ENCODE measurements around the gene PLCL2. TPM values are rescaled to one million over a fixed set of nuclear protein-coding genes. Genes with fewer than 3 reads are reported as not detected.
"Not testable (repeated sequence)": the region's sequence is repeated elsewhere in the genome, so short reads cannot be mapped to it uniquely, and the experiment has no call there.

Gene PLCL2
- total RNA-seq, 4 donors from 2014 or later: 0.95 to 4.8 (median 2.2) TPM

DNA sequence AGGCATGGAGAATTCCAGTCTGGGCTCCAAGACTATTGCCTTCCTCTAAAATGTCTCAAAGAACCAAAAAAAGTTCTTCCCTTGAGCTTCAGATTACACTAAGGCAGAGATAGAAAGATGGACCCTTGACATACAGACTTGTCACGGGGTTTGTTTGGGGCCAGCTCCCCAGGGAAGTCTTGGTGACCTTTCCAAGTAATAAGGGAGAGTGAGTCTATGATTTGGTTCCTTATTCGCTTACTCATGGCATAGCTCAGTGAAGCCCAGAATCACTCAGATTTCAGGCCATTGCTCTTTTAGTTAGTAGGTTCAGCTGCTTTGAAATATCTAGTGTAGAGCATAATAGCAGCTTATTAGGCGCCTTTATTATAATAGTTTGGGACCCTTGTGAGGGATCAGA lies 90.3 kb downstream of the PLCL2 start:
- 62 to 69% methylated on average over 2 to 3 of the region's 3 CpGs for WGBS, 2 donors
- TF ChIP-seq CTCF (IDR thresholded peaks at IDR 0.05) (no peak), POLR2A (IDR thresholded peaks at IDR 0.05) (no peak)
- Histone ChIP-seq H3K27me3 (no peaks in the 10 kb centered on the region), H3K9me3 (no peaks in the 10 kb centered on the region), H3K4me3 (no peak overlapping the region), H3K4me1 (no peaks in the 10 kb centered on the region), H3K36me3 (no peaks in the 10 kb centered on the region), H3K27ac (no peak overlapping the region)
- intact Hi-C loops (cut with DNase I): no loop called here
- DNase-seq: no peak

DNA sequence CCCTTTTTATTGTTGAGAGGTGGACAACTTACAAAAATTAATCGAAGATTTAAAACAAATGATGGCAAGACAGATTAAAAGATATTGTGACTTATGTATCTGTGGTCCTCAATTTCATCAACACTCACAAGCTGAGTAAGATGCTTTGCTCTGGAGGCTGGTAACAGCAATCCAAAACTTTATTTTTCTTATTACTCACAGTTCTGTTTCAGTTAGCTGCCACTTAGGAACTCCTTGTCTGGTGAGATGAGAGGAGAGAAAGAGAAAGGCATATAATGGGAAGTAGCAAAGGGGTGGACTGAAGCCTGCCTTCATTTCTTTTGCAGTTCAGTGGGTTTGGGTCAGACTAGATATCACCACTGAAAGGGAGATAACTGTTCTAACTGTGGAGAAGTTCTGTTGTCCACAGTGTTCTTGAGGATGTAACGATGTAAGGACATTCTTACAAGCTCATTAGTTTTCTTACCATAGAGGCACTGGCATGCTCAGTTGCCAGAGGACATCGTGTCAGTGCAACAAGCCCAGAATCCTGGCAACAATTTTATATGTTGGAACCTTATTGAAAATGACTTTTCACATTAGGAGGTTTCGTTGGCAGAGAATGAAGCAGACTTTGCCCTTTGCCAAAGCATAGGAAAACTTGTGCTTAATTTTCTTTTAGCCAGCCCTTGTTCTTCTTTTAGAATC lies 93.6 kb downstream of the PLCL2 start:
- Histone ChIP-seq H3K27ac (no peak overlapping the region), H3K27me3 (no peaks in the 10 kb centered on the region), H3K36me3 (no peaks in the 10 kb centered on the region), H3K4me1 (no peaks in the 10 kb centered on the region), H3K9me3 (no peaks in the 10 kb centered on the region), H3K4me3 (no peak overlapping the region)
- intact Hi-C loops (cut with DNase I): no loop called here
- DNase-seq: no peak
- 68 to 70% methylated on average over 4 of the region's 4 CpGs for WGBS, 2 donors
- no peak for TF ChIP-seq CTCF (IDR thresholded peaks at IDR 0.05)
- no peak for TF ChIP-seq POLR2A (IDR thresholded peaks at IDR 0.05)

DNA sequence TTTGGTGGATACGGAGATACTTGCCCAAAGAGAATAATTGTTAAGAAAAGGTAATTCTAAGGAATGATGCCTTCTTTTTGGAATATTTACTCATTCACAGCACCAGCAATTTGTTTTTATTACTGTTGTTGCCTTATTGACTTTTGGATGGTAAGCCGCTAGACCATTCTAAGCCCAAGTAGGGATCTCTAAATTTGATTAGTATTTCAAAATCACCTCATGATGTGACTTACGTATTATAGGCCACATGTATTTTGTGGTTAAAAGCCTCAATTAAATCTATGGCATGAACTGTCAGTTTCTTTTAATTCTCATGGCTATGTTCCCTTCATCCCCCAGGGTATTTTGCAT lies 94.1 kb downstream of the PLCL2 start:
- no peaks in the 10 kb centered on the region for H3K4me1 ChIP-seq
- no peaks in the 10 kb centered on the region for H3K27me3 ChIP-seq
- no peaks in the 10 kb centered on the region for H3K36me3 ChIP-seq
- DNase-seq: no peak
- H3K4me3 ChIP-seq: no peak overlapping the region
- intact Hi-C loops (cut with DNase I): no loop called here
- no peak for TF ChIP-seq POLR2A (IDR thresholded peaks at IDR 0.05)
- no peak overlapping the region for H3K27ac ChIP-seq
- no peaks in the 10 kb centered on the region for H3K9me3 ChIP-seq
- WGBS, 2 donors: 60 to 79% methylated on average over 3 of the region's 3 CpGs

GRCh38 chr3:16979769-16980515 lies 95.2 kb downstream of the PLCL2 start:
- intact Hi-C loops (cut with DNase I); DNase-seq; H3K27me3 ChIP-seq; H3K4me1 ChIP-seq; H3K9me3 ChIP-seq; H3K36me3 ChIP-seq; H3K27ac ChIP-seq; H3K4me3 ChIP-seq: not testable (repeated sequence)
- WGBS, 2 donors: no CpG with 5 or more reads among the region's 43 CpGs

- H3K9me3 ChIP-seq; H3K27ac ChIP-seq; H3K4me1 ChIP-seq; H3K27me3 ChIP-seq; DNase-seq; intact Hi-C loops (cut with DNase I); H3K36me3 ChIP-seq; H3K4me3 ChIP-seq: not testable (repeated sequence)
- no CpG with 5 or more reads among the region's 26 CpGs for WGBS, 2 donors
Measured at GRCh38 chr3:16980526-16980925, 95.8 kb downstream of the PLCL2 start.

DNA sequence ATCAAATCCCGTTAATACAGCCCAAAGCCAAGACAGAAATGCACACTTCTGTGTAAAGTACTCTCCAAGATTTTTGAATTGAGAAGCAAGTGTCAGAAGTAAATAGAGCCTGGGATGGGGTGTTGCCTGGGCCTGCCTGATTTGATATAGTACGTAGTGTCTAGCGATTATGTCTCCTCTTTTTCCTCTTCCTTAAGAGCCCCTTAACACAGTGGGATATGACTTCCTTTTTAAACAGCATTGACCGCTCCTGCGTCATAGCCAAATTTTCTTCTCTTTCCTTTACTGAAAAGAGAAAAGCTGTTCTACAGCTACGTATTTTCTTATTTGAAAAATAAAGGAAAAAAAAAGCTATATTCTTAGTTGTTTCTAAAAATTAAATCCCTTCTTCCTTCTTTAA lies 97.7 kb downstream of the PLCL2 start:
- no peak overlapping the region for H3K27ac ChIP-seq
- no peaks in the 10 kb centered on the region for H3K27me3 ChIP-seq
- intact Hi-C loops (cut with DNase I): no loop called here
- no peaks in the 10 kb centered on the region for H3K9me3 ChIP-seq
- no peak for DNase-seq
- 52 to 67% methylated on average over 6 of the region's 6 CpGs for WGBS, 2 donors
- H3K4me1 ChIP-seq: no peaks in the 10 kb centered on the region
- H3K4me3 ChIP-seq: no peak overlapping the region
- no peaks in the 10 kb centered on the region for H3K36me3 ChIP-seq
- no peak for TF ChIP-seq CTCF (IDR thresholded peaks at IDR 0.05)
- no peak for TF ChIP-seq POLR2A (IDR thresholded peaks at IDR 0.05)
